ENCODE measurements around the gene EFS.
"Not testable (repeated sequence)": the region's sequence is repeated elsewhere in the genome, so short reads cannot be mapped to it uniquely, and the experiment has no call there.

The EFS gene

GRCh38 chr14:23356662-23357061 lies 8.3 kb downstream of the EFS start:
- no peak for DNase-seq

- DNase-seq: no peak
Observed at GRCh38 chr14:23355871-23356435, 9.0 kb downstream of the EFS start.

- DNase-seq: no peak
Observed at GRCh38 chr14:23354990-23355389, 10.0 kb downstream of the EFS start.

- DNase-seq: no peak
Observed at GRCh38 chr14:23353433-23353780, 11.6 kb downstream of the EFS start.

GRCh38 chr14:23352506-23353432 lies 12.2 kb downstream of the EFS start, which contains the start of gene SLC22A17:
TSS of gene SLC22A17 (minus strand) at chr14:23352887.
- no peak for DNase-seq

- no peak for DNase-seq
Observed at GRCh38 chr14:23351681-23352505, 13.1 kb downstream of the EFS start.

- no peak for DNase-seq
Observed at GRCh38 chr14:23349156-23349845, 15.7 kb downstream of the EFS start.

- DNase-seq: no peak
Observed at GRCh38 chr14:23348297-23348655, 16.7 kb downstream of the EFS start.

GRCh38 chr14:23347406-23348296 lies 17.3 kb downstream of the EFS start:
- DNase-seq: no peak

GRCh38 chr14:23346693-23347405 lies 18.1 kb downstream of the EFS start:
- DNase-seq: no peak

- no peak for DNase-seq
Observed at GRCh38 chr14:23345987-23346692, 18.8 kb downstream of the EFS start.

GRCh38 chr14:23344481-23344880 lies 20.5 kb downstream of the EFS start:
- no peak for DNase-seq

GRCh38 chr14:23339506-23340268 lies 25.3 kb downstream of the EFS start:
- DNase-seq: no peak

- DNase-seq: no peak
Observed at GRCh38 chr14:23335623-23336022, 29.3 kb downstream of the EFS start.

- peak; percentile 5 for DNase-seq
Observed at GRCh38 chr14:23327947-23328744, 36.8 kb downstream of the EFS start.

- no peak for DNase-seq
Observed at GRCh38 chr14:23326491-23327332, 38.3 kb downstream of the EFS start.

GRCh38 chr14:23325746-23326145 lies 39.2 kb downstream of the EFS start:
- DNase-seq: not testable (repeated sequence)

- DNase-seq: no peak
Observed at GRCh38 chr14:23324993-23325392, 40.0 kb downstream of the EFS start.
